HG03066 (cell line): ENCODE measurements around the gene CCDC174.

Experiments
- ATAC-seq: cut with Tn5 transposase; IDR thresholded peaks from one replicate; pipeline ENCODE4 v1.9.1; 2021; ENCODE audit warnings: low read depth; ENCODE audit not compliant: unreplicated experiment

Gene CCDC174

DNA sequence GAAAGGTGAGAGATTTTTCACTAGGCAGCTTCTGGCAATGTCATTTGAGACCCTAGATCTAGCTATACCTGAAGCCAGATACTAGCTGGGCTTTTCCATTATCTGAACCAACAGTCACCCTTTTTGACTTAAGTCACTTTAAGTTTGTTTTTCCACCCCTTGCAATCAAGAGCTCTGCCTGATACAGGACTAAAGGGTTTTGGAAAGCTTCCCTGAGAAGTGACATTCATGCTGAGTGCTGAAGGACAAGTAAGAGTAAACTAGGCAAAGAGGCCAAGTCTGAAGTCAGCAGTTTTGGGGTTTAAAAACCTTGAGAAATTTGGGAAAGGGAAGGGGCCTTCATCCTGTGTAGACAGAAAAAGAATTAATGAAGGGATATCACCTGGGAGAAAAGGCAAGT, 27.1 kb upstream of the CCDC174 start:
- ATAC-seq = no peak

GRCh38 chr3:14625443-14625842, 26.1 kb upstream of the CCDC174 start:
- no peak for ATAC-seq

DNA sequence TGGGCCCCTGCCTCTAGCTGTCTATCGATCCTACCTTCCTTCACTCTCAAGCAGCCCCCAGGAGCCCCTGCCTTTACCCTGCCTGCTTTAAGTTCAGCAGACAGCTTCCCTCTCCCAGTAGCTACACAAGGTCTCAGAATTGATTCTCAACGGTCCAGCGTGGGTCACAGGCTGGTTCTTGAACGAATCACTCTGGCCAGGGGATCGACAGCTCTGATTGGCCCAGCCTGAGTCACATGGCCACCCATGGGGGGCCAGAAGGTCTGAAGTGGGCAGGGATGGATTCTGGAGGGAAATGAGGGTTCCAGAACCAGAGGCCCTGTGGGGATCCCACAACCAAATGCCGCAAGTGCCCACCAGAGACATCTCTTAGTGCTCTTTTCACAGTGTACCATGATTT, 23.7 kb upstream of the CCDC174 start:
- no peak for ATAC-seq

GRCh38 chr3:14628406-14628805, 23.2 kb upstream of the CCDC174 start:
- ATAC-seq = no peak

DNA sequence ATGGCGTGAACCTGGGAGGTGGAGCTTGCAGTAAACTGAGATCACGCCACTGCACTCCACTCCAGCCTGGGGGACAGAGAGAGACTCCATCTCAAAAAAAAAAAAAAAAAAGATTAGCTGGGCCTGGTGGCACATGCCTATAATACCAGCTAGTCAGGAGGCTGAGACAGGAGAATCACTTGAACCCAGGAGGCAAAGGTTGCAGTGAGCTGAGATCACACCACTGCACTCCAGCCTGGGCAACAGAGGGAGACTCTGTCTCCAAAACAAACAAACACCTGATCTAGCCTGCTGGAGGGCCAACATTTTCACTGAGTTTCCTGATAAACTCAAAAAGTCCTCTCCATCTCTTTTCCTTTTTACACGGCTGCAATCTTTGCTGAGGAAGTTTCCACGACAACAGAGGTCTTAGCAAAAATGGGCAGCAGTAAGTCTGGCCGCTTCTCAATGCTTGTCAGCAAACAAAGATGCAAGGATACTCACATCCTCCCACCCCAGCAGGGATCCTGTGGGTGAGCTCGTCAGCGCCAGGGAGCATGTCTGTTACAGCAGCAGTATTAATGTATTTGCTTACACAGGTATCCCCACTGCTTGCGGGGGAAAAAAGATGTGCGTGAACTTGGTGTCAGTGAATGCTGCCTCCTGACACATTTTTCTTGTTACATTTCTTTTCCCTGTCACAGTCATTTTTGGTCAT, 21.0 kb upstream of the CCDC174 start:
- ATAC-seq = no peak

GRCh38 chr3:14631101-14631497, 20.5 kb upstream of the CCDC174 start:
- no peak for ATAC-seq

- no peak for ATAC-seq
Measured at GRCh38 chr3:14631687-14632441, 19.7 kb upstream of the CCDC174 start.

GRCh38 chr3:14632442-14632930, 19.1 kb upstream of the CCDC174 start:
- no peak for ATAC-seq

- no peak for ATAC-seq
Measured at GRCh38 chr3:14633417-14633816, 18.1 kb upstream of the CCDC174 start.

GRCh38 chr3:14633819-14634424, 17.6 kb upstream of the CCDC174 start:
- ATAC-seq = no peak

DNA sequence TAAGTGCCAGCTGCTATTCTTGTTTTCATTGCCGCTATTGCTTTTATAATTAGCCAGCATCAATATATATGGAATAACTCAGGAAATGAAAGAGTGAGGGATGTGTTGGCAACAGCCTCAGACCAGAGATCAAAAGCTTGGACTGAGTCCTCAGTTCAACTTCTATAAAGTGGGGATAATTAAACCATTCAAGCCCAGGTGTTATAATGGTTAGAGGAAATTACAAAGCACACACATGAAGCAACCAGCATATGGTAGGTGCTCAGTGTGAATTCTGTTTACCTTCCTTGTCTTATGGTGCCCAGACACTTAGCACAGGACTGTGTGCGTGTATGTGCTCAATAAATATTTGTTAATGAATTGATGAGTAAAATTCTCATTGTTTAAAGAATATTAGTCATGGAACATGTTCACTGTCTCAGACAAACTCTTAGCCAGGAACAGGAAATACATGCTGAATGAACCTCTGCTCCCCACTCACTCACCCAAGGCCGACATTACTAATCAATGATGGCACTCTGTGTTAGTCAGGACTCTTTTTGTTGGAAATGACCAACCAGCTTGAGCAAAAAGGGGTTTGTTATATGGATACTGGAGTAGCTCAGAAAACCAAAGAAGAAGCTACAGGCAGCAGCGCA, 16.7 kb upstream of the CCDC174 start:
- no peak for ATAC-seq

DNA sequence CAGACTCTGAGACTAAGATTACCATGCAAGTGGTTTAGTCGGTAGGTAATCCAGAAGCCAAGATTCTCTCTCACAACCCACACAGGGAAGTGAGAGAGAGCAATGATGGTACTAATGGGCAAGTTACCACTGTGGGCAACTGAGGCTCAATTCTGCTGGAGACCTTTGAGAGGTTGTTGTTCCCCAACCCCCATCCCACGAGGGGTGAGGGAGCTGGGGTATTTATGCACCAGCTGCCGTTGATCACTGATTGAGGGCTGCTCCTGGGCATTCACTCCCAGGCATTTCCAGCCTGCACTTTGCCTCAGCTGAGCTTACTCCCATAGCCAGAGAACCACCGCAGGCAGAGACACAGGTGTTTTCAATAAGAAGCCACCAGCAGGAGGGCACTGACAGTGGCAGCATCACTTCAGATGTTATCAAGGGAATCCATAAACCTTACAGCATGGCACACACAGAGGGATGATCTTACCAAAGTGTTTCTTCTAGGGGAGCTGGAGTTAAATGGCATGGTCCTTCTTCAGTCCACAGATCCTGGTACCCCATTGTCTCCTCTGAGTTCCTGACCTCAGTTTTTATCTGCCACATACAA, 15.0 kb upstream of the CCDC174 start:
- ATAC-seq = no peak

- no peak for ATAC-seq
Measured at GRCh38 chr3:14640157-14640562, 11.4 kb upstream of the CCDC174 start.

GRCh38 chr3:14640734-14641133, 10.8 kb upstream of the CCDC174 start:
- ATAC-seq = no peak

- no peak for ATAC-seq
Measured at GRCh38 chr3:14641346-14641745, 10.2 kb upstream of the CCDC174 start.

GRCh38 chr3:14645453-14645852, 6.1 kb upstream of the CCDC174 start:
- ATAC-seq = no peak

- ATAC-seq = no peak
Measured at GRCh38 chr3:14646131-14646573, 5.4 kb upstream of the CCDC174 start.

DNA sequence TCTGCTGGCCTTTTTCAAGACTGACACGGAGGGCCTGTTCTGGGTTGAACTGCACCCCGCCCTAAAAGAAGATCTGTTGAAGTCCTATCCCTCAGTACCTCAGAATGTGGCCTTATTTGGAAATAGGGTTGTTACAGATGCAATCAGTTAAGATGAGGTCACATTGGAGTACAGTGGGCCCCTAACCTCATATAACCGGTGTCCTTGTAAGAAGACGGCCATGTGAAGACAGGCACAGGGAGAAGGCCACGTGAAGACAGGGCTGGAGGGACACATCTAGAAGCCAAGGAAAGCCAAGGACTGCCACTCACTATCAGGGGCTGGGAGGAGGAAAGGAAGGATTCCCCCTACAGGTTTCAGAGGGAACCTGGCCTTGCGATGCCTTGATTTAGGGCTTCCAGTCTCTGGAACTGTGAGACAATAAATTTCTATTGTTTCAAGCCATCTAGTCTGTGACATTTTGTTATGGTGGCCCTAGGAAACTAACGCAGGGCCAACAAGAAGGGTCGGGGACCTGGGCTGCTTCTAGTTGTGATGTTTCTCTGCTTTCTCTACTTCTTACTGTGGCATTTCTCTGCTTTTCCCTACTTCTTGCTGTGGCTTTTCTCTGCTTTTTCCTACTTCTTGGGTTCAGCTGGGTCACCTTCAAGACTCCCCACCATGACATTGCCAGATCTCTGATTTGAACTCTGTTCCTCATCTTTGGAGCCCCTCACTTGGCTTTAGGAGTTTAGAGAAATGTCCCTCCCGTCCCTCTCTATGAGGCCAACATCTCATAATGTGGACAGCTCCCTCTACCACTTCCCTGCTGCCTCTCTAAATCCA, 4.8 kb upstream of the CCDC174 start:
- no peak for ATAC-seq

DNA sequence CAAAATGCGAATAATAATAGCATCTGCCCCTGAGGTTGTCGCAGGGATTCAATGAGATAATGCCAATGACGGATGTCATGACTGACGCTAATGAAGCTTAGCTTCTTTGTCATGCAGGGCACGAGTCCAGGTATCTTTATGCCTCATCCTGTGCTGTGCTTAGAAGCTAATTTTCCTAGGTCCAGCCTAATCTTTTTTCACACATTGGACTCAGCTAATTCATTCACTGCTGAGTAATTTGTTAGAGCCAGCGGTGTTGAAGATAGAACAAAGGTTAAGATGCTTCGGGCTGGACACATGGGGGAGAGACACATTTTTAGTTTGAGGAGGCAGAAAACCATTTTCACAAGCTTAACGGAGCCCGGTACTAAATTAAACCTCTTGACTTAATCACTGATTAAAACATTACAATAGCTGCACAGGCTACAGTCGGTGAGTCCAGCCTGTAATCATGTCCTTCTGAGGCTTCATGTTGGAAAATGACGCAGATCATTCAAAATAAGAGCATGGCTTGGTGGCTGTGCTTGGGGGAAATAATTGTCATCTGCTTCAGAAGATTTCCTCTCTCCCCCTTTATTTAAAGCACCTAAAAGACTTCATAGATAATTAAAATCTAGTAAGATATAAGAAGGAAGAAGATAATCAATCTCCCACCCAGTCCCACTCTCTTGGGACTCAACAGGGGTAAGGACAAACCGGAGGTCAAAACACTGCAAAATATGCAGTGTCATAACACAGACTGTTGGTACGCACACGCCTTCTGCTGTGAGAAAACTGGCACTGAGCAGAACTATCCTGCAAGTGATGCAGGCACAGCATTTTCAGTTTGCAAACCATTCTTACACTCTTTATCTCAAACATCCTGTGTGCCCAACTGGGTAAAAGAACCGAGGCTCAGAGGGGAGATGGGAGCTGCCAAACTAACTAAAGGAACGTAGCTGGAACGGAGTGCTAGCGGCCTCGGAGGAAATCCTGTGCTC, 3.3 kb upstream of the CCDC174 start:
- ATAC-seq = no peak
